ENCODE results near the gene OLFML1. TPM values are rescaled to one million over a fixed set of nuclear protein-coding genes. Genes with fewer than 3 reads are reported as not detected.

The OLFML1 gene
- total RNA-seq, 1 donor from 2014 or later: 5.3 TPM

- DNase-seq (ENCODE audit: low spot score): no peak
- intact Hi-C loops (cut with DNase I): no loop called here
Observed at GRCh38 chr11:7524462-7525235, 39.3 kb downstream of the OLFML1 start.

- no peak for DNase-seq (ENCODE audit: low spot score)
- intact Hi-C loops (cut with DNase I): no loop called here
Observed at GRCh38 chr11:7525424-7525823, 40.1 kb downstream of the OLFML1 start.

DNA sequence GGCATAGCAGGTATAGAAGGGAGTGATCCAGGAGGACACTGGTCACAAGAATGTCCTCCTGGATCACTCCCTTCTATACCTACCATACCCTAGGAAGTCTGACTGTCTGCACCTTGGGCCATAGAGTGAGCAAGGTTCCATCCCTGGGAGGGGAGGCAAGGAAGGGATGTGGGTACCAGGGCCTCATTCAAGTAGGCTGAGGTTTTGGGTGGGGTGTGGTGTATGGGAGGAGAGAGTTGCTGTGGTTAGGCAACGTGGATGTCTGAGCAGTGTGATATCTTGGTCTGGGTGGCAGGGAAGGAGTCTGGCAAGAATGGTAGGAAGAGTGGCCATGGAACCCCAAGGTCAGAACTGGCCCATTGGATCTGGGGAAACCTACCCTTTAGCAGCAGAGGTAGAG lies 41.7 kb downstream of the OLFML1 start:
- no peak for DNase-seq (ENCODE audit: low spot score)
- intact Hi-C loops (cut with DNase I): no loop called here

GRCh38 chr11:7528514-7529049 lies 43.3 kb downstream of the OLFML1 start:
- intact Hi-C loops (cut with DNase I): no loop called here
- no peak for DNase-seq (ENCODE audit: low spot score)

DNA sequence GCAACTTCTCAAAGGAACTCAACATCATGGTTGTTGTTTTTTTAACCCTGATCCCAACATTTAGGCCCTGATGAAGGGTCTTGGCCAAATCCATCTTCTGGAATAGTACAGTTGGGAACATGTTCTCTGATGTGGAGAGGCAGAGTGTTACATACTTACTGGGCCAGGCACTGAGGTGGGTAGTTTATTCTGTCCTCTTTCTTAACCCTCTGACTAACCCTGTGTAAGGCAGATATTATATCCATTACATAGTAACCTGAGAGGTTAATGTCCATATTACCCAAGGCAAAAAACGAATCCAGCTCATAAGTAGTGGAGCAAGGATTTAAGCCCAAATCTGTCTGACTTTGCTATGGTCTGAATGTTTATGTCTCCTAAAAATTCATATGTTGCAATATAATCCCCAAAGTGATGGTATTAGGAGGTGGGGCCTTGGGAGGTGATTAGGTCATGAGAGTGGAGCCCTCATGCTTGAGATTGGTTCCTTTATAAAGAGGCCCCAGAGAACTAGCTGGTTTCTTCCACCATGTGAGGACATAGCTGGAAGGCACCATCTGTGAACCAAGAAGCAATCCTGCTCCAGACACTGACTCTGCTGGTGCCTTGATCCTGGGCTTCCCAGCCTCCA lies 44.8 kb downstream of the OLFML1 start:
- intact Hi-C loops (cut with DNase I): no loop called here
- DNase-seq (ENCODE audit: low spot score): no peak

DNA sequence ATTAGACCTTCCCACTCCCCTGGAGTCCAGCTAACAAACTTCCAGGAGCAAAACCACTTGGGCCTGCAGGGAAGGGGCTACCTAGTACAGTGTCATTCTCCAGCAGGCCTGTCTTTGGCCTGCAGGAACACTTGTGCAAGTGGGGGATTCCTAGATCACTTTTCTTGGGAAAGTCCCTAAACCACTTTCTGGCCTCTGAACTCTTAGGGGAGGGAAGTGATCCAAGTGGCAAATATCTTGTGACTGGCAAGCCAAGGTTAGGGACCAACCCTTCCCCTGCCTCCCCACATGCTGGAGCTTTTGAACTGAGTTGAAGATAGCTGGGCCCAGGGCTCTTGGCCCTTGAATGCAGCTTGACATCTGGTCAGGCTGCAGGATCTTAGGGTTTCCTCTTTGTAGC lies 45.7 kb downstream of the OLFML1 start:
- no peak for DNase-seq (ENCODE audit: low spot score)
- intact Hi-C loops (cut with DNase I): no loop called here

DNA sequence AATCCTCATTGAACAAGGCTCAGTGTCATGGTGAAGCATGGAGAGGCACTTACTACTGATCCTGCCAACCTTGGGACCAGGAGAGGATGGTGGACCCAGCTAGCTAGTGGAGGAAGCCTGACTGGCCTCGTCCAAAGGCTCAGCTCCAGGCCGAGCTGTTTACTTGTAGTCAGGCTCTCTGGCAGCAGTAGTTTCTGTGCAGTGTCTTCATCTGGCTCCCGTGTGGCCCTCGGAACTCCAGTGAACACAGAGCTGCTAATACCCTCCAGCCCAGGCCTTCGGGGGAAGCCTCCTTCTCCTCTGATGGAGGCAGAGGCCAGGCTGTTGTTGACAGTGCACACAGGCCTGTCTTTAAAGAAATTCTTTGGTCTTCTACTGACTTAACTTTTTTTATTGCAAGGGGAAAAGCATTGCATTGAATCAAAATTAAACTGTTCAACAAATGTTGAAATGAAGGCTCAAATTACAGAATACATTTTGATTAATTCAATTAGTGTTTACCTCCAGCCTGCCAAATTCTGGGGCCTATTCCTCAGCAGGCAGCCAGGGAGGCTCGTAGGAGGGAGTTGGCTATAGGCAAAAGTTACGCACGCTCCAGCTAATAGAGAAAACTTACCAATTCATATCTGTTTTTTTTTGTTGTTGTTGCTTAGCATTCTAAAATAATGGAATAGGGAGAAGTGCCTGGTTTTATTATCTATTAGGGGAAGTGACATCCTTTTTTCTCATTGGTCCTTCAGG lies 47.3 kb downstream of the OLFML1 start:
- DNase-seq (ENCODE audit: low spot score): no peak
- intact Hi-C loops (cut with DNase I): no loop called here

DNA sequence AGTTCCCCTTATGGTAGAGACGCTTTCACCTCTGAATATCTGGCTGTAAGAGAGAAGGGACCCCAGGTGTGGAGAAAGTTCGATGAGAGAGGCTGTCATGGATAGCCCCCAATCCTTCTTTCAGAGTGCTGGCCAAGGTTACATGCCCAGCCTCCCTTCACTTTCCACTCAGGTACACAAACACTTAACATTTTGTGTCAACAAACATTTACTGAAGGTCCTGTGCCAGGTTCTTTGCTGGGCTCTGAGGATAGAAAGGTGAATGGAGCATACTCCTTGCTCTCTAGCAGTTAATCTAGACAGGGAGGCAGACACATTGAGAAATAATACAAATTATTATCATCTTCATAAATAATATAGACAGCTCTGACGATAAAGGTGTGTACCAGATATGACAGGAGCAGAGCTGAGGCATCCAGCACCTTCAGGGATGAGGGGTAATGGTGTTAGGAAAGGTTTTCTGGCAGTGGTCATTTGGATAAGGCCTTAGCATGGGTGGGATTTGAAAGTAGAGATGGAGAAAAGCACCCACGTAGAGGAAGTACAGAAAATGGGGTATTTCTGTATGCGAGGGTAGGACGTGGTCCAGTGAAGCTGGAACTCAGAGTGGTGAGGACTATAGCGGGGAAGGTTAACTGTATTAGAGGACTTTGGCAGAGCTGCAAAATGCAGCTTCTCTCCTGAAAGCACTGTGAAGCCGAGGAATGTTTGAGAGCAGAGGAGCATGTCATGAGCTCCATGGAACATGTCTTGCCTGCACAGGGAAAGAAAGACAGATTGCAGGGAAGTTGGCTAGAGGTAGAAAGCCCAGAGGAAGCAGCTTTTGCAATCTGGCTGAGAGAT lies 48.1 kb downstream of the OLFML1 start:
- intact Hi-C loops (cut with DNase I): no loop called here
- DNase-seq (ENCODE audit: low spot score): no peak

DNA sequence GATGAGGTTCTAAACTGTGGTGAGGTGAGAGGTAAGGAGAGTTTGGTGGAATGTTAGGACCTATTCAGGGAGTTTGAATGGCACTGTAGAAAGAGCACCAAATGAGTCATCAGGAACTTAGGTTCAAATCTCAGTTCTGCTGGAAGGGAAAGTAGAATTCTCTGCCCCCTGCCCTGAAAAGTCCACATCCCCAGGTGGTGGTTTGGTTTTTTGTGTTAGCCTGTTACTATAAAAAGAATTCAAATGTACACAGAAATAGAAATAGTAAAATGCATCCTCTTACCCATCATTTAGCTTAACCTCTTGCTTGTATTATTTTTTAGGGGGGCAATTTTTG lies 48.7 kb downstream of the OLFML1 start:
- intact Hi-C loops (cut with DNase I): no loop called here
- no peak for DNase-seq (ENCODE audit: low spot score)

DNA sequence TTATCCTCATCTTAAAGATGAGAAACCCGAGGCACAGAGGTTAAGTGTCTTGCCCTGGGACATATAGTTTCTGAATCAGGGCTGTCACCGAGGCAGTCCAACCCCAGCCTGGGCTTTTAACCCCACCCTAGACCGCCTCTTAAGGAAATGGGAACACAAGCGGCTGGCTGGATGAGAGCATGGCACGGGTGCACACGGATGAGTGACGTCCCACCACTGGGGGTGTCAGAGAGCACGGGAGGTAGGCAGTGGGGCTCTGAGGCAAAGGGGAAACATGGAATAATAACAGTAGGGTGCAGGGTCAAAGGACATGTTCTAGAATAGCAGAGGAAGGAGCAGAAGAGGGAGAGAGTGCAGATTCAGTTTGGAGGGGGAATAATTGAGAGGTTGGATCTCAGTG lies 50.8 kb downstream of the OLFML1 start:
- DNase-seq (ENCODE audit: low spot score): no peak

GRCh38 chr11:7537265-7537664 lies 52.0 kb downstream of the OLFML1 start:
- no peak for DNase-seq (ENCODE audit: low spot score)
- intact Hi-C loops (cut with DNase I): no loop called here

More for the DNA sequence above, 50.8 kb downstream of the OLFML1 start:
- intact Hi-C loops (cut with DNase I): no loop called here

DNA sequence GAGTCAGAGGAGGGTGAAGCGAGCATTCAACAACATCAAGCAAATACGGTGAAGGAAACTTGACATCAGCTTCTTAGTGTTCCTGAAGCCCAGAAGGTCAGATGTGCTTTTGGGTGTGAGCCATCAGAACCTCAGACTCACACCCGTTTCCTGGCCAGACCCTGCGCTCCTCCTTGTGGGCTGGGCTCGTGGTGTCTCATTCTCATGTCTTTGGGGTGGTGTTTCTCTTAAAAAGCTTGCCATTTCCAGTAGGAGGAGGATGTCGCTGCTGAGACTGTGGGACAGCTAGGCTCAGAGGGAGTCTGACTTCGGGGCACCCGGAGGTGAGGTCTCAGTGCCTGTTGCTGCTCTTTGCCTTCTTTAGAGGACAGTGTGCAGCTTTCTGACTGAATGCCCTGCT lies 52.7 kb downstream of the OLFML1 start:
- intact Hi-C loops (cut with DNase I): no loop called here

DNA sequence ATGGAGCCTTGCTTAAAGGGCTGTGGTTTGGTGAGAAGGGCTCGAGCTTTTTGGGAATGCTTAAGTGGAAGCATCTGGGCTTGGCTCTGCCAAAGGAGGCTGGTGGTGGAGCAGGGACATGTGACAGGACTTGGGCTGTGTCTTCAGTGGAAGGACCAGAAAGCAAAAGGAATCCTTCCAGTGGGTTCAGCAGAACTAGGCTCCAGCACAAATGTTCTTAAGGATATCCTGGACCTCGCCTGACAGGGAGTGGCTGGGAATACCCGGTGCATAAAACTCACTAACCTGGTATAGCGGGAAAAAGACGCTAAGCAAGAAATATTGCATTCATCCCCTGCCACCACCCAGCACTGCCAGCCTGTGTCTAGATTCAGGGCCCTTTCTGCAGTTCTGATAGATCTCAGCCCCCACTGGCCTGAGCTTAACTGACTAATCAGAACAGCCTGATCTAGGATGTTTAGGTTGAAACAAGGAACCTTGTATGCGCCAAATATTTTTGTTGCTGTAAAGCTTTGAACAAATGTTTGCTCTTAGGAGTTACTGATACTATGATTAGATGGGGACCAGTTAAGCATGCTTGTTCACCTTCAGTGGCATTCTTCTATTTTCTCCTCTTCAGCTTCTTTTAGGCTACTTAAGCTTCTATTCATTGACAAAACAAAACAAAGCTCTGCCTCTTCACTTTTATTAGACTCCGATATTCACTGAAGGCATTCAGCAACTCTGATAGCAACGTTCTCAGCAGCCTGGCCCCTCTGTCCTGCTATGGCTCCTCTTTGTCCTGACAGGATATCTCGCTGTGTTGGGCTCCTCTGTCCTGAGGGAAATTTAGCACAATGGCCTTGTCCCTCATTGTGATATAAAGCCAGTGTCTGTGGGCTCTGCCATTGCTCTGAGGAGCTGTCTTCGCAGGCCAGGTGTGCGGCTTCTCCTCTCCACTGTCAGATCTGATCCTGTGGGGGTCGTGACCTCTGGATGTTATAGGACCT lies 53.5 kb downstream of the OLFML1 start:
- intact Hi-C loops (cut with DNase I): no loop called here

More for the DNA sequence above, 52.7 kb downstream of the OLFML1 start:
- DNase-seq (ENCODE audit: low spot score): no peak

DNA sequence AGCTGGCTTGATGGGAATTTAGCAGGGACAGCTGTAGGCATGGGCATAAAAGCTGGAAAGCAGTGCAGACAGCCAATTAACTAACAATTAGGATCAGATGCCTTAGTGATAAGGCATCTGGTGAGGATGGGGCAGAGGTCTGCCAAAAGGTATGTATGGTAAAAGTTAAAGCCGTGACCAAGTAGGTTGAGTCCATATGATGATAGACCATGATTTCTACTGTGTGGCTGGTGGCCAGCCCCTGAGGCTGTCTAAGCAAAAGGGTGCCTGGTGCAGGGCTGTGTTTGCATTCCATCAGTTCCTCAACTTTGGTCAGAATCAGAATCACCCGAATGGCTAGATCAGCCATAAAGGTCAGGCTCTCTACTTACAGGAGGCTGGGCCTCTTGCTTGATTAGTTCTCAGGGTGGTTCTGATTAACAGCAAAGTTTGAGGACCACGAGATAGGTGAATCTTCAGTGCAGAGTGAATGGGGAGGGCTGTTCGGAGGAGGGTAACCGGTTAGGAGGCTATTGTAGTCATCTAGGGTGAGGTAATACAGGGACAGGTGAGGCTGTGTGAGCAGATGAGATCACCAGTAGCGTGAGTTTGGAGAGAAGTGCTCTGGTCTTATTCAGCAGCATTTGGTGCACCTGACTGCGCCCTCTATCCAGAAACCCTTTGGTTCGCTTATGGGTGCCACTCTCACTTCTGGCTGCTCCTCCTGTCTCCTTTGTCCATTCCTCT lies 55.7 kb downstream of the OLFML1 start:
- DNase-seq (ENCODE audit: low spot score): no peak
- intact Hi-C loops (cut with DNase I): no loop called here

More for the DNA sequence above, 53.5 kb downstream of the OLFML1 start:
- DNase-seq (ENCODE audit: low spot score): no peak

DNA sequence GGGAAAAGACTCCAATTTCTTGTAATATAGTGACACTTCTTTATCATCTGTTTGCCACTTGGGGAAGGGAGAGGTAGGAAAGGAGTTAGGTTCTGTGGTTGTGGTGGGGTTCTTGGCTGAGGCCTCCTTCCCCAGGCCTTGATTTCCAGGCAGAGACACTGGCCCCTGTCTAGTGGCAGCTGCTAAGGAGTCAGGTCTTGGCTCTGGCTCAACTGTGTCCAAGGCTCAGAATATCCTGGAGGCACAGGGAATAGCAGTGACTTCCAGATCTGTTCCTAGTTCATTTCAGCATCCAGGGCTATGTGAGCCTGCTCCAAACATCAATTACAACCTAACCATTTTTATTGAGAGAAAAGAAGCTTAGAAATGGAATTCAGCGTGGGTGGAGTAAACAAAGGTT lies 58.0 kb downstream of the OLFML1 start:
- DNase-seq (ENCODE audit: low spot score): no peak
- intact Hi-C loops (cut with DNase I): no loop called here

DNA sequence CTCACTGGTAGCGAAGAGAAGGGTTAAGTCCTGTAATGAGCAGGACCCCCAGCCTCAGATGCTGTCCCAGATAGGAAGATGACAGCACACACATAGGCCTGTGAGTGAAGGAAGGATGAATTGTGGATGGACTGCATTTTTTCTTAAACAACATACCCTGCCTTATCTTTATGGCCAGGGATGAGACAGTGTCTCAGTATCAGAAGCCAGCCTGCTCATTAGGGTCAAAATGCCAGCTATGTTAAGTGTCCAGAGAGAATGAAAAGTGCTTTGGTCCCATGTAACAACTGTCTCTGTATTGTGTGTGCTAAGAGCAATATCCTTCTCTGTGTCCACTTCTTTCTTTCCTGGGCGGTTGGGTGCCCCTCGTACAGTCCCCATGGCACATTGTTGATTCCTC lies 58.7 kb downstream of the OLFML1 start:
- intact Hi-C loops (cut with DNase I): no loop called here
- DNase-seq (ENCODE audit: low spot score): no peak

DNA sequence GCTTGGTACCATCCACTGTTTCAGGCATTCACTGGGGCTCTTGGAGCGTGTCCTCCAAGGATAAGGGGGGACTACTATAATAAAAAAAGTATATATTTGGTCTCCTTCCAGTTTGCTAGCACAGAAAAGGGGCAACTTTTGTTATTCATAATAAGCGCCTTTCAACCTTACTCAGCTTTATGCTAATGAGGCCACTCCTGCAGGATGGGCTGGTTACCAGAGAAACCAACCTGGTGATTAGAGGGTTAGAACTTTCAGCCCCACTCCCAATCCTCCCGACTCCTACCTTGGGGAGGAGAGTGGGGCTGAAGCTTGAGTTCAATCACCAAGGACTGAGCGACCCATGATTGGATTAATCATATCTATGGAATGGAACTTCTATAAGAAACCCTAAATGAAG lies 60.3 kb downstream of the OLFML1 start:
- no peak for DNase-seq (ENCODE audit: low spot score)
- intact Hi-C loops (cut with DNase I): loop anchor here (5.0 kb wide), 1 partner anchor 33 kb away; the partner anchor contains the start of gene PPFIBP2

DNA sequence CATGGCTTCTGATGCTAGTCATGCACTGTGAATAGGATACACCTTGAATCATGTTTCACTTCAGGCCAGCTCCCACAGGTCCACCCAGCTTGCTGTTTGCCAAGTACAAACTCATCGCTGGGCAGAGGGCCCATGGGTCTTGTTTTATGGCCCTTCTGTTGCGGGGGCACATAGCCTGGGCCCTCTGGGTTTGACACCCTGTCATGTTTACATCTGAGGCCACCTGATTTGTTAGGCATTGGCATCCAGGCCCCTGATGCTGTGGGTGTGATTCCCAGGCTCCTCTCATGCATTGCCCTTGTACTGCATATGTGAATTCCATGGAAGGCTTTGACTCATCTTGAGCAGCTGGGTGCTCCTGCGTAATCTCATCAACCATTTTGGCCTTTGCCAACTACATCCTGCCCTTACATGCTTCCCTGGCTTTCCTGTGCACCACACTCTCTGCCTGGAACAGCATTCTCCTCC lies 61.1 kb downstream of the OLFML1 start:
- DNase-seq (ENCODE audit: low spot score): no peak
- intact Hi-C loops (cut with DNase I): loop anchor here (5.0 kb wide), 1 partner anchor 34 kb away; the partner anchor contains the start of gene PPFIBP2

All from cardiac septum (tissue), 1 donor.